H9 (cell line): ENCODE measurements around the gene MYBPC3. TPM values are rescaled to one million over a fixed set of nuclear protein-coding genes. Genes with fewer than 3 reads are reported as not detected.

Experiments
- DNase-seq: peaks from one replicate; pipeline ENCODE4 v3.0.0-alpha.2; 2017
- H2AFZ ChIP-seq: one replicate; pipeline ENCODE4 v1.6.1; 2013; ENCODE audit warnings: mild to moderate bottlenecking, low read length, control low read depth, moderate library complexity
- H2AK5ac ChIP-seq: 2 replicates; pipeline ENCODE4 v1.6.1; 2013; ENCODE audit warnings: low read length, control low read depth, mixed read lengths; ENCODE audit not compliant: insufficient read length
- H2BK120ac ChIP-seq: one replicate; pipeline ENCODE4 v1.6.1; 2013; ENCODE audit warnings: low read depth, mild to moderate bottlenecking, low read length, control low read depth, inconsistent platforms; ENCODE audit not compliant: poor library complexity, severe bottlenecking
- H2BK12ac ChIP-seq: 2 replicates; pipeline ENCODE4 v1.6.1; 2013; ENCODE audit warnings: low read length, control low read depth, mixed read lengths, low read depth; ENCODE audit not compliant: insufficient read length
- H2BK15ac ChIP-seq: 2 replicates; pipeline ENCODE4 v1.6.1; 2013; ENCODE audit warnings: low read depth, low read length, control low read depth
- H2BK20ac ChIP-seq: one replicate; pipeline ENCODE4 v1.6.1; 2013; ENCODE audit warnings: low read depth, mild to moderate bottlenecking, low read length, control low read depth, inconsistent platforms; ENCODE audit not compliant: poor library complexity, severe bottlenecking
- H2BK5ac ChIP-seq: 2 replicates; pipeline ENCODE4 v1.6.1; 2013; ENCODE audit warnings: low read length, control low read depth, mixed read lengths; ENCODE audit not compliant: insufficient read length
- H3K14ac ChIP-seq: 2 replicates; pipeline ENCODE4 v1.6.1; 2013; ENCODE audit warnings: low read length, control low read depth; ENCODE audit not compliant: insufficient read depth
- H3K18ac ChIP-seq: 2 replicates; pipeline ENCODE4 v1.6.1; 2013; ENCODE audit warnings: low read depth, mild to moderate bottlenecking, mixed read lengths, low read length, control low read depth; ENCODE audit not compliant: insufficient read length
- H3K23ac ChIP-seq: 2 replicates; pipeline ENCODE4 v1.6.1; 2013; ENCODE audit warnings: low read length, control low read depth, mixed read lengths, low read depth; ENCODE audit not compliant: insufficient read length
- H3K23me2 ChIP-seq: 2 replicates; pipeline ENCODE4 v1.6.1; 2013; ENCODE audit warnings: low read depth, mild to moderate bottlenecking, mixed read lengths, low read length, control low read depth; ENCODE audit not compliant: insufficient read length, poor library complexity, severe bottlenecking
- H3K27ac ChIP-seq: 2 replicates; pipeline ENCODE4 v1.5.1; 2013; ENCODE audit warnings: low read length, control low read depth, mixed read lengths, low read depth; ENCODE audit not compliant: insufficient read length
- H3K27me3 ChIP-seq: 2 replicates; pipeline ENCODE4 v1.6.1; 2013; ENCODE audit warnings: low read length, control low read depth, inconsistent platforms; ENCODE audit not compliant: insufficient read depth
- H3K4ac ChIP-seq: 2 replicates; pipeline ENCODE4 v1.6.1; 2013; ENCODE audit warnings: low read depth, mild to moderate bottlenecking, control low read depth, inconsistent platforms, low read length, moderate library complexity
- H3K4me1 ChIP-seq: 2 replicates; pipeline ENCODE4 v1.6.1; 2013; ENCODE audit warnings: low read length, control low read depth, inconsistent platforms; ENCODE audit not compliant: insufficient read depth
- H3K4me2 ChIP-seq: 2 replicates; pipeline ENCODE4 v1.6.1; 2013; ENCODE audit warnings: low read length, control low read depth, mixed read lengths; ENCODE audit not compliant: insufficient read length, insufficient read depth
- H3K56ac ChIP-seq: 2 replicates; pipeline ENCODE4 v1.6.1; 2013; ENCODE audit warnings: low read depth, mild to moderate bottlenecking, mixed read lengths, low read length, control low read depth; ENCODE audit not compliant: insufficient read length
- H3K79me1 ChIP-seq: 2 replicates; pipeline ENCODE4 v1.6.1; 2013; ENCODE audit warnings: low read depth, mild to moderate bottlenecking, moderate library complexity, low read length, control low read depth, inconsistent platforms; ENCODE audit not compliant: insufficient read depth, poor library complexity, severe bottlenecking
- H3K79me2 ChIP-seq: 2 replicates; pipeline ENCODE4 v1.6.1; 2013; ENCODE audit warnings: low read length, control low read depth, inconsistent platforms; ENCODE audit not compliant: insufficient read depth
- H3K9ac ChIP-seq: 2 replicates; pipeline ENCODE4 v1.6.1; 2013; ENCODE audit warnings: low read length, control low read depth, mixed read lengths; ENCODE audit not compliant: insufficient read length; ENCODE audit errors: extremely low read depth
- H3K9me3 ChIP-seq: one replicate; pipeline ENCODE4 v1.6.1; 2013; ENCODE audit warnings: low read depth, low read length, inconsistent platforms; ENCODE audit not compliant: control insufficient read depth
- H3T11ph ChIP-seq: one replicate; pipeline ENCODE4 v1.6.1; 2013; ENCODE audit warnings: mild to moderate bottlenecking, low read length, control low read depth, inconsistent platforms
- H4K20me1 ChIP-seq: one replicate; pipeline ENCODE4 v1.6.1; 2013; ENCODE audit not compliant: control insufficient read depth, insufficient read length, insufficient read depth
- H4K5ac ChIP-seq: 2 replicates; pipeline ENCODE4 v1.6.1; 2013; ENCODE audit warnings: low read depth, mild to moderate bottlenecking, mixed read lengths, low read length, control low read depth; ENCODE audit not compliant: insufficient read length
- H4K8ac ChIP-seq: replicated peaks from 2 replicates; pipeline ENCODE4 v1.6.1; 2013; ENCODE audit warnings: low read length, control low read depth, mixed read lengths, low read depth; ENCODE audit not compliant: insufficient read length
- H4K91ac ChIP-seq: 2 replicates; pipeline ENCODE4 v1.6.1; 2013; ENCODE audit warnings: low read depth, mild to moderate bottlenecking, moderate library complexity, mixed read lengths, low read length, control low read depth; ENCODE audit not compliant: insufficient read length
- H3K27ac Mint-ChIP-seq, 3 experiments: 2 replicates in 2 of 3; 3 replicates in 1 of 3; pipeline ENCODE4 v1.8.0; 2020 to 2021; ENCODE audit warnings: mixed read lengths in 3 of 3, mild to moderate bottlenecking in 1 of 3, moderate library complexity in 1 of 3
- H3K27me3 Mint-ChIP-seq: 2 replicates; pipeline ENCODE4 v1.8.0; 2021; ENCODE audit warnings: low read depth, mild to moderate bottlenecking, moderate library complexity, mixed read lengths
- H3K36me3 Mint-ChIP-seq, 3 experiments: 2 replicates in 2 of 3; 3 replicates in 1 of 3; pipeline ENCODE4 v1.8.0; 2020 to 2021; ENCODE audit warnings: low read depth in 3 of 3, mixed read lengths in 3 of 3; ENCODE audit not compliant: insufficient read depth in 1 of 3
- H3K4me1 Mint-ChIP-seq, 2 experiments: 2 replicates each; pipeline ENCODE4 v1.8.0; 2020; ENCODE audit warnings: mixed read lengths in 2 of 2
- H3K4me3 Mint-ChIP-seq, 2 experiments: 2 replicates in 1 of 2; 3 replicates in 1 of 2; pipeline ENCODE4 v1.8.0; 2020 to 2021; ENCODE audit warnings: mild to moderate bottlenecking in 2 of 2, mixed read lengths in 2 of 2, moderate library complexity in 1 of 2
- H3K9me3 Mint-ChIP-seq, 2 experiments: 2 replicates in 1 of 2; 3 replicates in 1 of 2; pipeline ENCODE4 v1.8.0; 2020; ENCODE audit warnings: mild to moderate bottlenecking in 2 of 2, mixed read lengths in 2 of 2, moderate library complexity in 1 of 2
- CTCF ChIP-seq: fragments of 200-600 bp; sonication (generic); conservative IDR thresholded peaks from 3 replicates; pipeline ENCODE4 v1.8.0; 2021; ENCODE audit warnings: antibody characterized with exemption, mild to moderate bottlenecking
- WGBS: extraction: QIAGEN DNeasy Blood & Tissue Kit; methylation state at CpG from one replicate; pipeline ENCODE4 v1.1.7; 2013; ENCODE audit warnings: missing lambda C conversion rate, low lambda C conversion rate, mixed read lengths; ENCODE audit not compliant: insufficient read length; ENCODE audit errors: extremely low coverage; 5-methylcytosine and 5-hydroxymethylcytosine counted together
- total RNA-seq: library from RNA; stranded (reverse); gene quantifications from 2 replicates; pipeline ENCODE4 v1.2.1, GENCODE V29; 2021

Gene MYBPC3
- total RNA-seq, 1 experiment from 2014 or later, result not detected

- no peak overlapping the region for H3K27ac Mint-ChIP-seq
- H2AFZ ChIP-seq, result no peak overlapping the region
- no peaks in the 10 kb centered on the region for H3K27me3 ChIP-seq
- H2BK15ac ChIP-seq, result no peak overlapping the region
- no peaks in the 10 kb centered on the region; the same call in 1 of the 2 replicates for H3K27me3 Mint-ChIP-seq
- H3K23ac ChIP-seq, result no peak overlapping the region
- H3K4me1 ChIP-seq, result no peaks in the 10 kb centered on the region; the same call in 1 of the 2 replicates
- no peak overlapping the region for H3K4me3 Mint-ChIP-seq
- H4K5ac ChIP-seq, result no peak overlapping the region
- no peak overlapping the region for H2BK120ac ChIP-seq
- peaks cover 20 to 23% of the 10 kb centered on the region in 2 experiments for H3K4me1 Mint-ChIP-seq
- no peak overlapping the region for H3K14ac ChIP-seq
- H3K9me3 Mint-ChIP-seq, result no peaks in the 10 kb centered on the region; a peak in 1 of 5 replicates
- H2BK12ac ChIP-seq, result no peak overlapping the region
- H2AK5ac ChIP-seq, result no peak overlapping the region
- no peak overlapping the region for H2BK20ac ChIP-seq
- H3K79me1 ChIP-seq, result no peaks in the 10 kb centered on the region
- H3K56ac ChIP-seq, result no peak overlapping the region
- no peaks in the 10 kb centered on the region for H4K20me1 ChIP-seq
- TF ChIP-seq CTCF, result no peak
- DNase-seq, result no peak
- no peak overlapping the region for H4K91ac ChIP-seq
- H3K36me3 Mint-ChIP-seq, result no peaks in the 10 kb centered on the region
- no peaks in the 10 kb centered on the region for H3K9me3 ChIP-seq
- no peak overlapping the region for H3K4me2 ChIP-seq
- no peak overlapping the region for H3K27ac ChIP-seq
- no peak overlapping the region for H3T11ph ChIP-seq
- no peak overlapping the region for H2BK5ac ChIP-seq
- H4K8ac ChIP-seq, result no peak overlapping the region
- H3K18ac ChIP-seq, result no peak overlapping the region
- no peak overlapping the region for H3K9ac ChIP-seq
- H3K79me2 ChIP-seq, result no peaks in the 10 kb centered on the region
- H3K4ac ChIP-seq, result no peak overlapping the region
- no CpG with 5 or more reads among the region's 3 CpGs for WGBS
- H3K23me2 ChIP-seq, result peaks cover 4% of the 10 kb centered on the region
These were observed 43.5 kb upstream of the MYBPC3 start for GRCh38 chr11:47396049-47396320.
